ENCODE results near the gene PPP1R12C.
A peak's percentile ranks its signal among the peaks of the same experiment; 100 is the strongest.

The PPP1R12C gene

GRCh38 chr19:55136399-55137102, 19.1 kb upstream of the PPP1R12C start:
- Histone ChIP-seq H3K36me3 (ENCODE audit: control insufficient read depth, insufficient read depth, low read length) (no peaks in the 10 kb centered on the region), H3K9me3 (ENCODE audit: control insufficient read depth, low read length) (no peaks in the 10 kb centered on the region), H3K27me3 (ENCODE audit: control insufficient read depth, insufficient read depth, low read length) (peaks cover 24% of the 10 kb centered on the region)

DNA sequence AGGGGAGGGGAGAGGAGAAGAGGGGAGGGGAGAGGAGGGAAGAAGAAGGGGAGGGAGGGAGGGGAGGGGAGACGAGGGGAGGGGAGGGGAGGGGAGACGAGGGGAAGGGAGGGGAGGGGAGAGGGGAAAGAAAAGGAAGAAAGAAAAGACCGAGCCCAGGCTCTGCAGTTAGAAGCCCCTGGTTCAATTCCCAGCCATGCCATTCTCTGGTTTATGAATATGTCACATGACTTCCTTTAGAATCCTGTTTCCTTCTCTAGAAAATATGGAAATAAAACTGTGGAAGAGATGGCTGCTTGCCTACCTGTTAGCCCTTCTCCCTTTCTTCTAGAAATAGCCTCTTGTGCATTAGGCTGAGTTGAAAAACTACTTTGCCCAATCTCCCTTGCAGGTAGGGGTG, 17.3 kb upstream of the PPP1R12C start:
- Histone ChIP-seq H3K27me3 (ENCODE audit: control insufficient read depth, insufficient read depth, low read length) (peaks cover 16% of the 10 kb centered on the region), H3K4me1 (ENCODE audit: control insufficient read depth, insufficient read depth, low read length) (no peaks in the 10 kb centered on the region), H3K9me3 (ENCODE audit: control insufficient read depth, low read length) (no peaks in the 10 kb centered on the region), H3K36me3 (ENCODE audit: control insufficient read depth, insufficient read depth, low read length) (no peaks in the 10 kb centered on the region), H3K4me3 (ENCODE audit: low read length) (no peak overlapping the region), H3K9ac (ENCODE audit: low read length) (no peak overlapping the region)

More at GRCh38 chr19:55136399-55137102, 19.1 kb upstream of the PPP1R12C start:
- Histone ChIP-seq H3K4me1 (ENCODE audit: control insufficient read depth, insufficient read depth, low read length) (no peaks in the 10 kb centered on the region), H3K9ac (ENCODE audit: low read length) (no peak overlapping the region), H3K4me3 (ENCODE audit: low read length) (no peak overlapping the region)

GRCh38 chr19:55133639-55134444, 16.4 kb upstream of the PPP1R12C start:
- peaks cover 16% of the 10 kb centered on the region for H3K27me3 ChIP-seq (ENCODE audit: control insufficient read depth, insufficient read depth, low read length)

DNA sequence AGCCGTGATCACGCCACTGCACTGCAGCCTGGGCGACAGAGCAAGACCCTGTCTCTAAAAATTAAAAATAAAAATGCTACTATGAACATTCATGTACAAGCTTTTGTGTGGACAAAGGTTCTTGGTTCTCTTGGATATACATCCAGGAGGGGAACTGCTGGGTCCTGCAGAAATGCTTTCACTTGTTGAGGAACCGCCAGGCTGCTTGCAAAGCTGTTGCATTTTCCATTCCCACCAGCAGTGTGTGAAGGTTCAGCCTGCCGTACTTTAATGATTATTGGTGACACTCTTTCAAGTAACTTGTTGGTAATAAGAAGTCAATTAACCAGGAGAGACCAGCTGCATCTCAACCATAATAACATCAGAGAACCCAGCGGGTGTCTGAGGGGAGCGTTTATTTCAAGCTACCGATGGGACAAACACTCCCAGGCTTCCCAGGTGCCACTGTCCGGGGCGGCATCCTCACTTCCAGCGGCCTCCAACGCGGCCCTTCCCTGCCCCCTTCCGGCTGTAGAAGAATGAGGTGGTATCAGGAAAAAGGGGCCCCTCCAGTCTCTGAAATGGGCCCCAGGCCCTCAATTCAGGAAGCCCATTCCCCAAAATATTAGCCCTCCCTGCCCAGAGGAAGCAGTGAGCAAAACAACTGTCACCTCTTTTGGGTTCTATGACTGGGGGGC, 15.2 kb upstream of the PPP1R12C start:
- peaks cover 16% of the 10 kb centered on the region for H3K27me3 ChIP-seq (ENCODE audit: control insufficient read depth, insufficient read depth, low read length)
- H3K4me3 ChIP-seq (ENCODE audit: low read length): no peak overlapping the region
- no peaks in the 10 kb centered on the region for H3K36me3 ChIP-seq (ENCODE audit: control insufficient read depth, insufficient read depth, low read length)
- no peaks in the 10 kb centered on the region for H3K4me1 ChIP-seq (ENCODE audit: control insufficient read depth, insufficient read depth, low read length)
- no peaks in the 10 kb centered on the region for H3K9me3 ChIP-seq (ENCODE audit: control insufficient read depth, low read length)
- H3K9ac ChIP-seq (ENCODE audit: low read length): no peak overlapping the region

More at GRCh38 chr19:55133639-55134444, 16.4 kb upstream of the PPP1R12C start:
- H3K4me3 ChIP-seq (ENCODE audit: low read length): no peak overlapping the region
- H3K9me3 ChIP-seq (ENCODE audit: control insufficient read depth, low read length): no peaks in the 10 kb centered on the region
- H3K4me1 ChIP-seq (ENCODE audit: control insufficient read depth, insufficient read depth, low read length): no peaks in the 10 kb centered on the region
- no peak overlapping the region for H3K9ac ChIP-seq (ENCODE audit: low read length)
- H3K36me3 ChIP-seq (ENCODE audit: control insufficient read depth, insufficient read depth, low read length): no peaks in the 10 kb centered on the region

GRCh38 chr19:55131421-55131820, 14.0 kb upstream of the PPP1R12C start:
- peaks cover 16% of the 10 kb centered on the region for H3K27me3 ChIP-seq (ENCODE audit: control insufficient read depth, insufficient read depth, low read length)
- no peak overlapping the region for H3K4me3 ChIP-seq (ENCODE audit: low read length)
- H3K9me3 ChIP-seq (ENCODE audit: control insufficient read depth, low read length): no peaks in the 10 kb centered on the region
- H3K36me3 ChIP-seq (ENCODE audit: control insufficient read depth, insufficient read depth, low read length): no peaks in the 10 kb centered on the region
- H3K4me1 ChIP-seq (ENCODE audit: control insufficient read depth, insufficient read depth, low read length): no peaks in the 10 kb centered on the region
- no peak overlapping the region for H3K9ac ChIP-seq (ENCODE audit: low read length)

GRCh38 chr19:55119053-55119452, 1.6 kb upstream of the PPP1R12C start:
- no peaks in the 10 kb centered on the region for H3K36me3 ChIP-seq (ENCODE audit: control insufficient read depth, insufficient read depth, low read length)
- no peak overlapping the region for H3K4me3 ChIP-seq (ENCODE audit: low read length)
- peaks cover 30% of the 10 kb centered on the region for H3K4me1 ChIP-seq (ENCODE audit: control insufficient read depth, insufficient read depth, low read length)
- no peaks in the 10 kb centered on the region for H3K27me3 ChIP-seq (ENCODE audit: control insufficient read depth, insufficient read depth, low read length)
- no peaks in the 10 kb centered on the region for H3K9me3 ChIP-seq (ENCODE audit: control insufficient read depth, low read length)
- peak overlapping the region; percentile 67 for H3K9ac ChIP-seq (ENCODE audit: low read length)

GRCh38 chr19:55118401-55118991, 1.1 kb upstream of the PPP1R12C start:
- Histone ChIP-seq H3K9ac (ENCODE audit: low read length) (peak overlapping the region; percentile 67), H3K36me3 (ENCODE audit: control insufficient read depth, insufficient read depth, low read length) (no peaks in the 10 kb centered on the region), H3K9me3 (ENCODE audit: control insufficient read depth, low read length) (no peaks in the 10 kb centered on the region), H3K4me1 (ENCODE audit: control insufficient read depth, insufficient read depth, low read length) (peaks cover 36% of the 10 kb centered on the region), H3K27me3 (ENCODE audit: control insufficient read depth, insufficient read depth, low read length) (no peaks in the 10 kb centered on the region), H3K4me3 (ENCODE audit: low read length) (peak overlapping the region; percentile 23)

GRCh38 chr19:55117663-55118391, 390 bp upstream of the PPP1R12C start:
- peak overlapping the region; percentile 67 for H3K9ac ChIP-seq (ENCODE audit: low read length)
- no peaks in the 10 kb centered on the region for H3K36me3 ChIP-seq (ENCODE audit: control insufficient read depth, insufficient read depth, low read length)
- peaks cover 42% of the 10 kb centered on the region for H3K4me1 ChIP-seq (ENCODE audit: control insufficient read depth, insufficient read depth, low read length)
- H3K27me3 ChIP-seq (ENCODE audit: control insufficient read depth, insufficient read depth, low read length): no peaks in the 10 kb centered on the region
- H3K4me3 ChIP-seq (ENCODE audit: low read length): peak overlapping the region; percentile 23
- H3K9me3 ChIP-seq (ENCODE audit: control insufficient read depth, low read length): no peaks in the 10 kb centered on the region

DNA sequence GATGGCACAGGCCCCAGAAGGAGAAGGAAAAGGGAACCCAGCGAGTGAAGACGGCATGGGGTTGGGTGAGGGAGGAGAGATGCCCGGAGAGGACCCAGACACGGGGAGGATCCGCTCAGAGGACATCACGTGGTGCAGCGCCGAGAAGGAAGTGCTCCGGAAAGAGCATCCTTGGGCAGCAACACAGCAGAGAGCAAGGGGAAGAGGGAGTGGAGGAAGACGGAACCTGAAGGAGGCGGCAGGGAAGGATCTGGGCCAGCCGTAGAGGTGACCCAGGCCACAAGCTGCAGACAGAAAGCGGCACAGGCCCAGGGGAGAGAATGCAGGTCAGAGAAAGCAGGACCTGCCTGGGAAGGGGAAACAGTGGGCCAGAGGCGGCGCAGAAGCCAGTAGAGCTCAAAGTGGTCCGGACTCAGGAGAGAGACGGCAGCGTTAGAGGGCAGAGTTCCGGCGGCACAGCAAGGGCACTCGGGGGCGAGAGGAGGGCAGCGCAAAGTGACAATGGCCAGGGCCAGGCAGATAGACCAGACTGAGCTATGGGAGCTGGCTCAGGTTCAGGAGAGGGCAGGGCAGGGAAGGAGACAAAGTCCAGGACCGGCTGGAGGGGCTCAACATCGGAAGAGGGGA, 1.1 kb downstream of the PPP1R12C start:
- Histone ChIP-seq H3K9ac (ENCODE audit: low read length) (peak overlapping the region; percentile 71), H3K9me3 (ENCODE audit: control insufficient read depth, low read length) (no peaks in the 10 kb centered on the region), H3K27me3 (ENCODE audit: control insufficient read depth, insufficient read depth, low read length) (no peaks in the 10 kb centered on the region), H3K36me3 (ENCODE audit: control insufficient read depth, insufficient read depth, low read length) (no peaks in the 10 kb centered on the region), H3K4me3 (ENCODE audit: low read length) (peak overlapping the region; percentile 53), H3K4me1 (ENCODE audit: control insufficient read depth, insufficient read depth, low read length) (peaks cover 45% of the 10 kb centered on the region)

GRCh38 chr19:55115446-55116065, 1.9 kb downstream of the PPP1R12C start:
- peak overlapping the region; percentile 71 for H3K9ac ChIP-seq (ENCODE audit: low read length)
- no peaks in the 10 kb centered on the region for H3K9me3 ChIP-seq (ENCODE audit: control insufficient read depth, low read length)
- H3K4me3 ChIP-seq (ENCODE audit: low read length): peak overlapping the region; percentile 53
- peaks cover 45% of the 10 kb centered on the region for H3K4me1 ChIP-seq (ENCODE audit: control insufficient read depth, insufficient read depth, low read length)
- H3K36me3 ChIP-seq (ENCODE audit: control insufficient read depth, insufficient read depth, low read length): no peaks in the 10 kb centered on the region
- no peaks in the 10 kb centered on the region for H3K27me3 ChIP-seq (ENCODE audit: control insufficient read depth, insufficient read depth, low read length)

Measured in mucosa of stomach (tissue), 1 donor.